ENCODE data around the gene TUT4. TPM values are rescaled to one million over a fixed set of nuclear protein-coding genes. Genes with fewer than 3 reads are reported as not detected.
A peak's percentile ranks its signal among the peaks of the same experiment; 100 is the strongest.

Gene TUT4
- total RNA-seq, 2 experiments from 2014 or later: 51.6 to 59.0 TPM

DNA sequence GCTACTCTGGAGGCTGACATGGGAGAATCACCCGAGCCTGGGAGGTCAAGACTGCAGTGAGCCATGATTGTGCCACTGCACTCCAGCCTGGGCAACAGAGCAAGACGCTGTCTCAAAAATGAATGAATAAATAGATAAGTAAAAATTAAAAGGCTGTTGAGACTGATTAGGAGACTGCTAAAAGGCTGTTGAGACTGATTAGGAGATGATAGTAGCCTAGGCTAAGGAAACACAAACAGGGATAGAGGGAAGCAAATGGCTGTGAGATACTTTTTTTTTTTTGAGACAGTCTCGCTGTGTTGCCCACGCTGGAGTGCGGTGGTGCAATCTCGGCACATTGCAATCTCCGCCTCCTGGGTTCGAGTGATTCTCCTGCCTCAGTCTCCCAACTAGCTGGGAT, 120.1 kb downstream of the TUT4 start:
- Mint-ChIP-seq H3K27ac (no peak overlapping the region), H3K9me3 (no peaks in the 10 kb centered on the region), H3K4me1 (ENCODE audit: low read depth) (no peaks in the 10 kb centered on the region), H3K36me3 (ENCODE audit: low read depth) (peaks cover 20% of the 10 kb centered on the region), H3K4me3 (no peak overlapping the region), H3K27me3 (no peaks in the 10 kb centered on the region)
- DNase-seq (no peak), ATAC-seq (no peak)
- intact Hi-C loops (cut with micrococcal nuclease): no loop called here
- CTCF ChIA-PET: no interaction called here
- POLR2A ChIA-PET: interaction anchor here (0.7 kb wide), 1 partner anchor 205 kb away, joined by 3 read pairs; no protein-coding TSS in a partner anchor
- TF ChIP-seq, protein P1, sequence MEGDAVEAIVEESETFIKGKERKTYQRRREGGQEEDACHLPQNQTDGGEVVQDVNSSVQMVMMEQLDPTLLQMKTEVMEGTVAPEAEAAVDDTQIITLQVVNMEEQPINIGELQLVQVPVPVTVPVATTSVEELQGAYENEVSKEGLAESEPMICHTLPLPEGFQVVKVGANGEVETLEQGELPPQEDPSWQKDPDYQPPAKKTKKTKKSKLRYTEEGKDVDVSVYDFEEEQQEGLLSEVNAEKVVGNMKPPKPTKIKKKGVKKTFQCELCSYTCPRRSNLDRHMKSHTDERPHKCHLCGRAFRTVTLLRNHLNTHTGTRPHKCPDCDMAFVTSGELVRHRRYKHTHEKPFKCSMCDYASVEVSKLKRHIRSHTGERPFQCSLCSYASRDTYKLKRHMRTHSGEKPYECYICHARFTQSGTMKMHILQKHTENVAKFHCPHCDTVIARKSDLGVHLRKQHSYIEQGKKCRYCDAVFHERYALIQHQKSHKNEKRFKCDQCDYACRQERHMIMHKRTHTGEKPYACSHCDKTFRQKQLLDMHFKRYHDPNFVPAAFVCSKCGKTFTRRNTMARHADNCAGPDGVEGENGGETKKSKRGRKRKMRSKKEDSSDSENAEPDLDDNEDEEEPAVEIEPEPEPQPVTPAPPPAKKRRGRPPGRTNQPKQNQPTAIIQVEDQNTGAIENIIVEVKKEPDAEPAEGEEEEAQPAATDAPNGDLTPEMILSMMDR (IDR thresholded peaks at IDR 0.05): no peak

- peak overlapping the region; percentile 13 for H3K27ac Mint-ChIP-seq
- intact Hi-C loops (cut with micrococcal nuclease): loop anchor here (10.0 kb wide), 2 partner anchors 128 to 258 kb away; partner anchors contain the start of gene TUT4
- H3K4me1 Mint-ChIP-seq (ENCODE audit: low read depth): peaks cover 35% of the 10 kb centered on the region
- peaks cover 39% of the 10 kb centered on the region for H3K36me3 Mint-ChIP-seq (ENCODE audit: low read depth)
- no peak for ATAC-seq
- TF ChIP-seq, protein P1 (IDR thresholded peaks at IDR 0.05): no peak
- POLR2A ChIA-PET: no interaction called here
- no peak for DNase-seq
- CTCF ChIA-PET: interaction anchor here (1.5 kb wide), 1 partner anchor 124 kb away, joined by 3 read pairs; no protein-coding TSS in a partner anchor
- H3K4me3 Mint-ChIP-seq: no peak overlapping the region
- no peaks in the 10 kb centered on the region for H3K27me3 Mint-ChIP-seq
- no peaks in the 10 kb centered on the region for H3K9me3 Mint-ChIP-seq
Measured at GRCh38 chr1:52427152-52427551, 125.7 kb downstream of the TUT4 start.

GRCh38 chr1:52426371-52426770, 126.5 kb downstream of the TUT4 start:
- TF ChIP-seq, protein P1 (IDR thresholded peaks at IDR 0.05): no peak
- Mint-ChIP-seq H3K4me1 (ENCODE audit: low read depth) (peaks cover 37% of the 10 kb centered on the region), H3K27ac (peak overlapping the region; percentile 70), H3K9me3 (no peaks in the 10 kb centered on the region), H3K4me3 (no peak overlapping the region), H3K27me3 (no peaks in the 10 kb centered on the region), H3K36me3 (ENCODE audit: low read depth) (peaks cover 43% of the 10 kb centered on the region)
- ChIA-PET POLR2A (no interaction called here), CTCF (interaction anchor here (1.4 to 1.5 kb wide), 2 partner anchors 125 to 261 kb away, joined by 3 to 4 read pairs; no protein-coding TSS in a partner anchor)
- DNase-seq (no peak), ATAC-seq (no peak)
- intact Hi-C loops (cut with micrococcal nuclease): loop anchor here (10.0 kb wide), 2 partner anchors 128 to 258 kb away; partner anchors contain the start of gene TUT4

DNA sequence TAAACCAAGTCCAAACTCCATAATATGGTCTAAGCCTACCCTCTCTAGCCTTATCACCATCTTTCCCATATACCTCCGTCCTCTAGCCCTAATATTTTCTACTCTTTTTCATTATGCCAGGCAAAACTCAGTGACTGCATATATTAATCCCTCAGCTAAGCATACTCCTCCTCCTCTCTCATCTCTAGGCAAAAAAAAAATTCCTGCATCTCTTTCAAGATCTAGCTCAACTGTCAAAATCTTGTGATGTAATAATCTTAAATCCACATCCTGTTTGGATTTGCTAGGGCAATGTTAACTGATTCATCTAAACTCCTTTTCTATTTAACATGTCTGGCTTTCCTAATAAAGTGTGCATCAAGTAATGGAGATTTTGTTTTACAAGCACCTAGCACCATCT, 128.1 kb downstream of the TUT4 start:
- ATAC-seq (no peak), DNase-seq (no peak)
- TF ChIP-seq, protein P1 (IDR thresholded peaks at IDR 0.05): no peak
- Mint-ChIP-seq H3K9me3 (no peaks in the 10 kb centered on the region), H3K27me3 (no peaks in the 10 kb centered on the region), H3K36me3 (ENCODE audit: low read depth) (peaks cover 39% of the 10 kb centered on the region), H3K4me1 (ENCODE audit: low read depth) (peaks cover 37% of the 10 kb centered on the region), H3K27ac (peak overlapping the region; percentile 95), H3K4me3 (no peak overlapping the region)
- intact Hi-C loops (cut with micrococcal nuclease): loop anchor here (10.0 kb wide), 2 partner anchors 130 to 260 kb away; partner anchors contain the start of gene TUT4
- ChIA-PET POLR2A (interaction anchor here (0.8 to 1.6 kb wide), 7 partner anchors 10 to 279 kb away, joined by 3 to 21 read pairs (median 4); partner anchors contain the start of genes ORC1 and PRPF38A), CTCF (interaction anchor here (1.0 to 2.1 kb wide), 3 partner anchors 22 to 263 kb away, joined by 3 to 7 read pairs (median 3); no protein-coding TSS in a partner anchor)

- ChIA-PET POLR2A (interaction anchor here (0.8 to 1.6 kb wide), 9 partner anchors 11 to 279 kb away, joined by 3 to 21 read pairs (median 4); partner anchors contain the start of genes ORC1 and PRPF38A), CTCF (interaction anchor here (0.7 to 2.1 kb wide), 7 partner anchors 9 to 263 kb away, joined by 3 to 7 read pairs (median 3); no protein-coding TSS in a partner anchor)
- Mint-ChIP-seq H3K27me3 (no peaks in the 10 kb centered on the region), H3K4me1 (ENCODE audit: low read depth) (peaks cover 41% of the 10 kb centered on the region), H3K36me3 (ENCODE audit: low read depth) (peaks cover 45% of the 10 kb centered on the region), H3K9me3 (no peaks in the 10 kb centered on the region), H3K4me3 (peak overlapping the region; percentile 54), H3K27ac (peak overlapping the region; percentile 95)
- DNase-seq (peak; percentile 39), ATAC-seq (peak; percentile 91)
- TF ChIP-seq, protein P1 (IDR thresholded peaks at IDR 0.05): no peak
- intact Hi-C loops (cut with micrococcal nuclease): loop anchor here (10.0 kb wide), 2 partner anchors 131 to 261 kb away; partner anchors contain the start of gene TUT4
Measured at GRCh38 chr1:52424231-52424636, 128.7 kb downstream of the TUT4 start.
